Measurements from ENCODE around the gene UNC13A.

The UNC13A gene

DNA sequence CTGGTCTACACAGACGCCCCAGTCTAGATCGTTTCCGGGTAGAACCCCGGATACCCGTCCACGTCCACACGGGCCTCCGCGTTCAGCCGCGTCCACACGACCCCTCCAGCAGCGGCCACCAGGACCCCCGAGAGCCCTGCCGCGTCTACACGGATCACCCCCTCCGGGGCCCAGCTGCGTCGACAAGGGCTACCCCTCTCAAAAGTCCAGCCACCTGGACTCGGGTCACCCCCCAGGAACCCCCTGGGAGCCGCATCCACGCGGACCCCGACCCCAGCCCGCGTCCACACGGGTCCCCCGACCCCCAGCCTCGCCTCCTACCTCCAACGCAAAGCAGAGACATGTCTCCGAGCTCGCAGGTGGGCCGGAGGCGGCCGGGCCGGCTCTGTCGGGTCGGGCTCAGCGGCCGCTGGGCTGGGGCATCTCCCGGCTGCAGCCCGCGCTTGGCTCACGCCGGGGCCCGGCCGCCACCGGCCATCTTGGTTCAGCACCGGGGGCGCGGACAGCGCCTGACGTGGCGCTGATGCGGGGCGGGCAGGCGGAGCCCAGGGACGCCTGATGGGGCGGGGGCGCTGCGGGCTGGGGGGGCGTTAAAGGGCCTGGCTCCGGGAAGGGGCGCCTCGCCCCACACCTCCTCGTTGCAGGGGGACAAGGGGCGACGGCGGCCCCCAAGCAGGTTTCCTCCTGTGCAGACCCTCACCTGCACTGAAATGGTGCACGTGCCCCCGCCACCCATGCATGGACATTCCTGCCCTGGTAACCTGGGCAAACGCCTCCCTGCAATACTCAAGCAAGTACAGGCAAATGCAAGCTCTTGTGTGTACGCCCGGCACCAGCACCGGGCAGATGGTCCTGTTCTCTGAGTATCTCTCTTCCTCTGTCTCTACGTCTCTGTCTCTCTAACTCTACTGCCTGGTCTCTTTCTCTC is at the start of gene UNC13A:
UNC13A (minus strand) TSS at position 498 of the 928 bp plus-strand sequence; CDS start at position 343, 155 bp downstream.
- DNase-seq (ENCODE audit: low spot score) = peak; percentile 87

- peak; percentile 26 for DNase-seq (ENCODE audit: low spot score)
These were observed 49.6 kb upstream of the UNC13A start for GRCh38 chr19:17737690-17738153.

DNA sequence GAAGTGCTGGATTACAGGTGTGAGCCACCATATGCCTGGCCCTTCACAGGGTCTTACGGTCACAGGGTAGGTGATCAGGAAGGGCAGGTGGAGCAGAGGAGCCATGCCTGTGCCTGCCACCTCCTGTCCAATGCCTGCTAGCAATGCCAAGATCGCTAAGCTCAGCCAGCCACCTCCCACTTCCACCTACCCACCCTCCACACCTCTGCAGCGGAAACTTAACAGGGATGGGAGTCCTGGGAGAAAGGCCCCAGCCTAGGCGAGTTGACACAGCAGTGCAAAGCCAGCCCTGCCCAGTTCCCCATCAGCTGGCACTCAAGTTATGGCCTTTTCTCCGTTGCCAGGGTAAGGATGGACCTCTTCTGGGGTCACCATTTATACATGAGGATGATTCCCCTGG is 47.3 kb upstream of the UNC13A start:
- no peak for DNase-seq (ENCODE audit: low spot score)

DNA sequence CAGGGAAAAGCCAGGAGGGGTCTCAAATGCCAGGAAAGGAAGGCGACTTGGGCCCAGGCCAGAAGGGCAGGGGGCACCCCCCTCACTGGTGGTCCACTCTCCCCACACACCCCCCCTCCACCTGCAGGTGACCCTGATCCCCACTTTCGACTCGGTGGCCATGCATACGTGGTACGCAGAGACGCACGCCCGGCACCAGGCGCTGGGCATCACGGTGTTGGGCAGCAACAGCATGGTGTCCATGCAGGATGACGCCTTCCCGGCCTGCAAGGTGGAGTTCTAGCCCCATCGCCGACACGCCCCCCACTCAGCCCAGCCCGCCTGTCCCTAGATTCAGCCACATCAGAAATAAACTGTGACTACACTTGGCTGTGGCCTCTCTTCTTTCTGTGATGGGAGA is 46.0 kb upstream of the UNC13A start:
- no peak for DNase-seq (ENCODE audit: low spot score)

GRCh38 chr19:17733127-17733526 is 45.0 kb upstream of the UNC13A start:
- DNase-seq (ENCODE audit: low spot score) = no peak

DNA sequence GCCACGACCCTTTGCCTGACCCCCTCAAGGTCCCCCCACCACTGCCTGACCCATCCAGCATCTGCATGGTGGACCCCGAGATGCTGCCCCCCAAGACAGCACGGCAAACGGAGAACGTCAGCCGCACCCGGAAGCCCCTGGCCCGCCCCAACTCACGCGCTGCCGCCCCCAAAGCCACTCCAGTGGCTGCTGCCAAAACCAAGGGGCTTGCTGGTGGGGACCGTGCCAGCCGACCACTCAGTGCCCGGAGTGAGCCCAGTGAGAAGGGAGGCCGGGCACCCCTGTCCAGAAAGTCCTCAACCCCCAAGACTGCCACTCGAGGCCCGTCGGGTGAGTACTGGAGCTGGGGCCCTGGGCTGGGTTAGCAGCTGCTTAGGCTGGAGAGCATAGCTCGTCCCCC is 39.7 kb upstream of the UNC13A start:
- no peak for DNase-seq (ENCODE audit: low spot score)

- DNase-seq (ENCODE audit: low spot score) = no peak
These were observed 39.0 kb upstream of the UNC13A start for GRCh38 chr19:17726964-17727773.

DNA sequence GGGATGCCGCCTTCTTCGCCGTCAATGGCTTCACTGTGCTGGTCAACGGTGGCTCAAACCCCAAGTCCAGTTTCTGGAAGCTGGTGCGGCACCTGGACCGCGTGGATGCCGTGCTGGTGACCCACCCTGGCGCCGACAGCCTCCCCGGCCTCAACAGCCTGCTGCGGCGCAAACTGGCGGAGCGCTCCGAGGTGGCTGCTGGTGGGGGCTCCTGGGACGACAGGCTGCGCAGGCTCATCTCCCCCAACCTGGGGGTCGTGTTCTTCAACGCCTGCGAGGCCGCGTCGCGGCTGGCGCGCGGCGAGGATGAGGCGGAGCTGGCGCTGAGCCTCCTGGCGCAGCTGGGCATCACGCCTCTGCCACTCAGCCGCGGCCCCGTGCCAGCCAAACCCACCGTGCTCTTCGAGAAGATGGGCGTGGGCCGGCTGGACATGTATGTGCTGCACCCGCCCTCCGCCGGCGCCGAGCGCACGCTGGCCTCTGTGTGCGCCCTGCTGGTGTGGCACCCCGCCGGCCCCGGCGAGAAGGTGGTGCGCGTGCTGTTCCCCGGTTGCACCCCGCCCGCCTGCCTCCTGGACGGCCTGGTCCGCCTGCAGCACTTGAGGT is 38.1 kb upstream of the UNC13A start:
- DNase-seq (ENCODE audit: low spot score) = no peak

- DNase-seq (ENCODE audit: low spot score) = no peak
These were observed 37.4 kb upstream of the UNC13A start for GRCh38 chr19:17725422-17726078.

- no peak for DNase-seq (ENCODE audit: low spot score)
These were observed 36.5 kb upstream of the UNC13A start for GRCh38 chr19:17724655-17725054.

- DNase-seq (ENCODE audit: low spot score) = no peak
These were observed 34.6 kb upstream of the UNC13A start for GRCh38 chr19:17722655-17723240.

DNA sequence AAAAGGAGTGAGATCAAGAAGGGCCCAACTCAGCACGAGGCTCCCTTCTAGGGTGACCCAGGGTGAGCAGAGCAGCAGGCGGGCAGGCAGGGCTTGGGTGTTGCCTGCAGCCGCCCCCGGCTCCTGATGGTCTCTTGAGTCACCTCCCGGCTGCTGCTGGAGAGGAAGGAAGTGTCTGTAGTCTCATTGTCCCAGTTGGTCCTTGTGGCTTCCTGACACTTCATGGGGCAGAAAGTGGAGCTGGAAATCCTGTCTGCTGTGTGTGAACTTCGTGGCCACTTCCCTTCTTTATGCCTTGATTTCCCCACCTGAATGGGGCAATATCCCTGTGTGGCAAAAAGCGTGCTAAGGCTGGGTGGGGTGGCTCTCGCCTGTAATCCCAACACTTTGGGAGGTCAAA is 33.7 kb upstream of the UNC13A start:
- peak; percentile 76 for DNase-seq (ENCODE audit: low spot score)

DNA sequence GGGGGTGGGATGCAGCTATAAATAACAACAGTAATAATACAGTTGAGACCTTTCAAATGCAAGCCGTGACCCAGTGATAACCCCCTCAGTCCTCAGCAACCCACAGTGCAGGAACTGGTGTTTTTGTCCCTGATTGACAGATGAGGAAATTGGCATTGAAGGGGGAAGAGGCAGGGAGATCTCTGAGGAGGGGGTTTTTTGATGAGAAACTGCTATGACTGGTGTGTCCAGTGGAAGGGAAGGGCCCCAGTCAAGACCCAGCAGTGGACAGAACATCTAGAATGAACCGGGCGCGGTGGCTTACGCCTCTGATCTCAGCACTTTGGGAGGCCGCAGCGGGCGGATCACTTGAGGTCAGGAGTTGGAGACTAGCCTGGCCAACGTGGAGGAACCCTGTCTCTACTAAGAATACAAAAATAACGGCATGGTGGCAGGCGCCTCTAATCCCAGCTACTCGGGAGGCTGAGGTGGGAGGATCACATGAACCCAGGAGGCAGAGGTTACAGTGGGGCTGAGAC is 33.0 kb upstream of the UNC13A start:
- DNase-seq (ENCODE audit: low spot score) = no peak

- DNase-seq (ENCODE audit: low spot score) = peak; percentile 13
These were observed 32.3 kb upstream of the UNC13A start for GRCh38 chr19:17720440-17720839.

GRCh38 chr19:17719730-17720400 is 31.7 kb upstream of the UNC13A start:
- peak; percentile 16 for DNase-seq (ENCODE audit: low spot score)

DNA sequence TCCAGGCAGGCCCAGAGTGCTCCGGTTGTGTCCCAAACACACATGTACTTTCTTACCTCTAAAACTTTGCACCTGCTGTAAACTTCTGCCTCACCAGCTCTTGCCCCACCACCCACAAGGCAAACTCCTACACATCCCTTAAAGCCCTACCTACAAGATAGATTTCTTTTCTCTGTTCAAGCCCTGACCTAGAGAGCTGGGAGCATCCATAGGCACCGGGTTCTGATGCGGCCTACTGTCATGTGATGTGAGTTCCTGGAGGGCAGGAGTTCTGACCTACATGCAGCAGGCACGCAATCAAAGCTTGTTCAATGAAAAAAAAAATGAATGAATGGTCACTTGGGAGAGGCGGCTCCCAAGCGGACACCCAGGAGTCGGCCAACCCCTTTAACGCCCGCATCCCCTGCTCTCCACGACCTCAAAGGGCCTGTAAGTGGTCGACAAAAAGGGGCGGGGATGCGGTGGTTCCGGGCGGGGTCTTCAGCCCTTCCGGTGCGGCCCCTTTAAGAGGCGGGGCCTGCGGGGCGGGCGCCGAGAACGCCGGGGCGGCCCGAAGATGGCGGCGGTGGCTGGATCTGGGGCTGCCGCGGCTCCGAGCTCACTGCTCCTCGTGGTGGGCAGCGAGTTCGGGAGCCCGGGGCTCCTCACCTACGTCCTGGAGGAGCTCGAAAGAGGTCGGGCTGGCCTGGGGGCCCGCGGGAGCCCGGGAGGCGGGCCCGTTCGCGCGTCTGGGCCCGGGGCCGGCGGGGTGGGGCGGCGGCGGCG is 31.0 kb upstream of the UNC13A start, which contains the start of gene MAP1S:
MAP1S (plus strand) TSS at position 534 of the 765 bp plus-strand sequence; CDS start at position 557, 23 bp downstream.
- peak; percentile 91 for DNase-seq (ENCODE audit: low spot score)

DNA sequence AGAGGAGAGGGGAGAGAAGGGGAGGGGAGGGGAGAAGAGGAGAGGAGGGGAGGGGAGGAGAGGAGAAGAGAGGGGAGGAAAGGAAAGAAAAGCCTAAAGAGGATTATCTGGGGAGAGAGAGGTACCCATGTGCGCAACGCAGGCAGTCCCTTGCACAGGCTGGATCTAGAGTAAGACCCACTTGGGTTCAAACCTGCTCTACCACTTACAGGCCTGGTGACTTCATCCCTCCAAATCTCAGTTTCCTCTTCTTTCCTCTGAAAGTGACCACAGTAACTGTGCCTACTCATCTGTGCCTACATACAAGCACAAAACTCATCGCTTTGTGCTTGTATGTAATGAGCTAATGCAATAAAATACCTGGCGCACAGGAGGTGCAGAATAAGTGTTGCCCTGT is 30.4 kb upstream of the UNC13A start:
- peak; percentile 2 for DNase-seq (ENCODE audit: low spot score)

- DNase-seq (ENCODE audit: low spot score) = peak; percentile 12
These were observed 28.3 kb upstream of the UNC13A start for GRCh38 chr19:17716309-17716929.

- DNase-seq (ENCODE audit: low spot score) = no peak
These were observed 23.7 kb upstream of the UNC13A start for GRCh38 chr19:17711851-17712250.
